HepG2 (cell line): ENCODE data around the gene AHCYL1. TPM values are rescaled to one million over a fixed set of nuclear protein-coding genes. Genes with fewer than 3 reads are reported as not detected.
A peak's percentile ranks its signal among the peaks of the same experiment; 100 is the strongest.

Experiments used
- ATAC-seq: fragments of 200-7000 bp; cut with Tn5 transposase; 3 replicates; pipeline ENCODE4 v1.9.1; 2020; ENCODE audit warnings: mild to moderate bottlenecking, moderate library complexity
- BruUV-seq: library from RNA; stranded (reverse); fragments of 400-500 nt; replicated peaks from 2 replicates; lab custom pipeline; 2021; lab: Mats Ljungman, UMichigan
- CTCF ChIA-PET: fragments of 300-600 bp; formaldehyde crosslinking; extraction: SDS; loops from one replicate; lab custom pipeline; 2021; ENCODE audit warnings: low total read pairs, inconsistent platforms, low intra/inter-chr PET ratio; lab: Yijun Ruan, JAX
- POLR2A ChIA-PET: fragments of 350-600 bp; sonication (Branson Sonifier 250); formaldehyde crosslinking; loops from one replicate; lab custom pipeline; 2020; ENCODE audit warnings: antibody characterized with exemption, inconsistent platforms; lab: Yijun Ruan, JAX
- DNase-seq: peaks from one replicate; pipeline ENCODE4 v3.0.0-alpha.2; 2015; ENCODE audit warnings: low spot score
- FAIRE-seq: peaks from 3 replicates; lab custom pipeline; 2011; peaks lifted over from hg19 to GRCh38; lab: Jason Lieb, UNC
- H2AFZ ChIP-seq: one replicate; pipeline ENCODE4 v1.6.1; 2011; ENCODE audit warnings: low read length, inconsistent platforms
- H3K27ac ChIP-seq: fragments of 300-600 bp; 3 replicates; pipeline ENCODE4 v1.8.0; 2011; ENCODE audit warnings: mixed run types, mild to moderate bottlenecking, mixed read lengths, low read length, inconsistent platforms; ENCODE audit not compliant: insufficient read depth; ENCODE audit errors: extremely low read length
- H3K27me3 ChIP-seq, 2 experiments: fragments of 200-600 bp in 1 of 2; 2 replicates in 1 of 2; 3 replicates in 1 of 2; pipeline versions ENCODE4 v1.6.0 to v1.8.0; 2011; ENCODE audit warnings: low read length in 2 of 2, mild to moderate bottlenecking in 2 of 2, moderate library complexity in 2 of 2, inconsistent platforms in 1 of 2; ENCODE audit not compliant: insufficient read depth in 2 of 2, control insufficient read depth in 1 of 2
- H3K36me3 ChIP-seq, 2 experiments: fragments of 200-600 bp in 1 of 2; replicated peaks in 1 of 2; 2 replicates in 1 of 2; 3 replicates in 1 of 2; pipeline versions ENCODE4 v1.5.1 to v1.8.0; 2011; ENCODE audit warnings: low read length in 2 of 2, inconsistent platforms in 1 of 2; ENCODE audit not compliant: insufficient read depth in 2 of 2, control insufficient read depth in 1 of 2
- H3K4me1 ChIP-seq: 2 replicates; pipeline ENCODE4 v1.5.1; 2012; ENCODE audit warnings: low read length, inconsistent platforms; ENCODE audit not compliant: insufficient read depth
- H3K4me2 ChIP-seq: 2 replicates; pipeline ENCODE4 v1.6.0; 2011; ENCODE audit warnings: low read depth, low read length, inconsistent platforms
- H3K4me3 ChIP-seq, 3 experiments: fragments of 200-600 bp in 1 of 3; sonication (generic), shearing (Covaris generic) in 1 of 3; replicated peaks in 1 of 3; 2 replicates each; pipeline ENCODE4 v1.5.1; 2011 to 2016; ENCODE audit warnings: low read length in 3 of 3, inconsistent platforms in 2 of 3, low read depth in 2 of 3, mild to moderate bottlenecking in 2 of 3, control low read depth in 1 of 3, mixed read lengths in 1 of 3; ENCODE audit not compliant: insufficient read depth in 1 of 3
- H3K79me2 ChIP-seq: one replicate; pipeline ENCODE4 v1.6.1; 2011; ENCODE audit warnings: low read length, inconsistent platforms; ENCODE audit not compliant: insufficient read depth
- H3K9ac ChIP-seq: 2 replicates; pipeline ENCODE4 v1.6.0; 2011; ENCODE audit warnings: mild to moderate bottlenecking, low read depth, low read length, inconsistent platforms; ENCODE audit not compliant: insufficient read depth
- H3K9me3 ChIP-seq: 2 replicates; pipeline ENCODE4 v1.5.1; 2012; ENCODE audit warnings: mild to moderate bottlenecking, low read length
- H4K20me1 ChIP-seq: 2 replicates; pipeline ENCODE4 v1.6.0; 2011; ENCODE audit warnings: inconsistent platforms, mild to moderate bottlenecking, low read length, moderate library complexity; ENCODE audit not compliant: insufficient read depth
- ARNT2 ChIP-seq: sonication (generic); formaldehyde crosslinking; IDR thresholded peaks from 2 replicates; pipeline ENCODE4 v1.8.0; 2022; ENCODE audit warnings: mild to moderate bottlenecking, low read depth, missing genetic modification reagents, moderate library complexity
- ATM ChIP-seq: fragments of 450-650 bp; IDR thresholded peaks from 2 replicates; pipeline ENCODE4 v1.7.1; 2017; ENCODE audit warnings: mild to moderate bottlenecking, borderline replicate concordance
- BCL6 ChIP-seq: IDR thresholded peaks from 2 replicates; pipeline ENCODE4 v1.6.1; 2016; ENCODE audit warnings: missing genetic modification reagents, missing compliant biosample characterization
- BHLHE40 ChIP-seq: IDR thresholded peaks from 2 replicates; pipeline ENCODE4 v1.6.1; 2011; ENCODE audit warnings: low read length, improper control_type of control experiment
- EEA1 ChIP-seq: sonication (generic); formaldehyde crosslinking; IDR thresholded peaks from 2 replicates; pipeline ENCODE4 v1.5.1; 2020; ENCODE audit warnings: mild to moderate bottlenecking, missing genetic modification reagents, borderline replicate concordance
- KDM5A ChIP-seq: fragments of 200-600 bp; sonication (generic); IDR thresholded peaks from 2 replicates; pipeline ENCODE4 v1.7.0; 2018; ENCODE audit warnings: antibody characterized with exemption, mild to moderate bottlenecking, low read length, borderline replicate concordance
- PAF1 ChIP-seq: IDR thresholded peaks from 2 replicates; pipeline ENCODE4 v1.6.1; 2016; ENCODE audit warnings: missing genetic modification reagents, missing compliant biosample characterization
- REXO4 ChIP-seq: sonication (generic); formaldehyde crosslinking; IDR thresholded peaks from 2 replicates; pipeline ENCODE4 v1.8.0; 2022; ENCODE audit warnings: missing genetic modification reagents, mild to moderate bottlenecking, borderline replicate concordance
- SRY ChIP-seq: sonication (generic); formaldehyde crosslinking; IDR thresholded peaks from 2 replicates; pipeline ENCODE4 v1.8.0; 2022; ENCODE audit warnings: mild to moderate bottlenecking, missing genetic modification reagents
- TEAD2 ChIP-seq: sonication (generic); formaldehyde crosslinking; IDR thresholded peaks from 2 replicates; pipeline ENCODE4 v1.9.0; 2021; ENCODE audit warnings: missing genetic modification reagents
- ZNF224 ChIP-seq: sonication (generic); formaldehyde crosslinking; IDR thresholded peaks from 2 replicates; pipeline ENCODE4 v1.5.0; 2020; ENCODE audit warnings: mild to moderate bottlenecking, missing genetic modification reagents
- ZNF501 ChIP-seq: sonication (generic); formaldehyde crosslinking; IDR thresholded peaks from 2 replicates; pipeline ENCODE4 v1.5.1; 2020; ENCODE audit warnings: mild to moderate bottlenecking, moderate library complexity, missing genetic modification reagents
- WGBS: methylation state at CpG from one replicate; pipeline ENCODE4 v1.1.6; 2017; ENCODE audit warnings: low lambda C conversion rate; 5-methylcytosine and 5-hydroxymethylcytosine counted together
- in situ Hi-C: cut with HindIII; loops from 2 replicates; pipeline ENCODE4 v1.10.0; 2017; ENCODE audit warnings: low pct_unique_long_range_greater_than_20kb; ENCODE audit not compliant: extremely low pct_ligation_motif_present
- intact Hi-C: fragments of 100-400 bp; cut with micrococcal nuclease; formaldehyde crosslinking; loops from one replicate; pipeline ENCODE4 v1.10.0; 2022; ENCODE audit not compliant: unreplicated experiment
- polyA plus RNA-seq, 8 experiments: library from polyadenylated mRNA; depleted of rRNA in 3 of 8; stranded (reverse) in 7 of 8; unstranded in 1 of 8; fragments of >200 nt; fragmentation: Illumina TruSeq in 4 of 8; extraction: Trizol in 4 of 8; gene quantifications; 2 replicates each; pipeline versions ENCODE4 v1.2.1 to v1.2.3, GENCODE V29; 2011 to 2016; ENCODE audit warnings: low read depth in 4 of 8, missing spikeins in 1 of 8, mixed read lengths in 1 of 8; ENCODE audit not compliant: insufficient read depth in 1 of 8
- total RNA-seq, 5 experiments: library from RNA; depleted of rRNA; stranded (reverse); fragments of >200 nt; fragmentation: Illumina TruSeq; extraction: Trizol; gene quantifications; 2 replicates each; pipeline ENCODE4 v1.2.3, GENCODE V29; 2016; ENCODE audit warnings: low read depth in 1 of 5
- TF ChIP-seq, protein P1 (sequence below): IDR thresholded peaks from 2 replicates; pipeline ENCODE4 v1.6.1; 2012; ENCODE audit warnings: low read length, improper control_type of control experiment
- TF ChIP-seq, protein P2 (sequence below), 2 experiments: sonication (generic) in 1 of 2; formaldehyde crosslinking in 1 of 2; IDR thresholded peaks; 2 replicates each; pipeline versions ENCODE4 v1.4.0 to v1.6.1; 2018 to 2020; ENCODE audit warnings: missing genetic modification reagents in 2 of 2, borderline replicate concordance in 1 of 2, low read depth in 1 of 2, mild to moderate bottlenecking in 1 of 2, missing biosample characterization in 1 of 2

AHCYL1 gene
- total and polyA plus RNA-seq, 2 of the 13 experiments (the other 11 are each of a cell fraction or from before 2014, with no cell fraction given): 40.9 to 76.3 TPM

DNA sequence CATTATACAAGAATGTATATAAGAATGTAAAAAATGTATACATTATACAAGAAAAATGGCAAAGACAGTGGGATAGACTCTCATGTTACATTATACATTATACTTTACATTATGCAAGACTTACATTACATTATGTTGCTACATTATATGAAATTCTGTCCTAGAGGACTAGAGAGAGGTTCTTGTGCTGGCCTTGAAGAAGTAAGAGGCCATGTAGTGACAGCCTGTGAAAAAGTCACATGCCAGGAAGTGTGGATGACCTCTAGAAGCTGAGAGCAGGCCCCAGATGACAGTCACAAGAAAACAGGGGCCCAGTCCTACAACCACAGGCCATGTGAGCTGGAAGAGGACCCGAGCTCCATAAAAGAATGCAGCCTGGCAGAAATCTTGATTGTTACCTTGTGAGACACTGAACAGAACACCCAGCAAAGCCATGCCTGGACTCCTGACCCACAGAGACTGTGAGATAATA lies 30.5 kb upstream of the AHCYL1 start (continued):
- TF ChIP-seq BHLHE40 (no peak), PAF1 (CRISPR knock-in tag) (no peak), REXO4 (CRISPR knock-in tag) (no peak), ARNT2 (no peak), TEAD2 (no peak), SRY (CRISPR knock-in tag) (no peak), ATM (no peak), ZNF224 (no peak), KDM5A (no peak), BCL6 (CRISPR knock-in tag) (no peak)
- TF ChIP-seq, protein P1, sequence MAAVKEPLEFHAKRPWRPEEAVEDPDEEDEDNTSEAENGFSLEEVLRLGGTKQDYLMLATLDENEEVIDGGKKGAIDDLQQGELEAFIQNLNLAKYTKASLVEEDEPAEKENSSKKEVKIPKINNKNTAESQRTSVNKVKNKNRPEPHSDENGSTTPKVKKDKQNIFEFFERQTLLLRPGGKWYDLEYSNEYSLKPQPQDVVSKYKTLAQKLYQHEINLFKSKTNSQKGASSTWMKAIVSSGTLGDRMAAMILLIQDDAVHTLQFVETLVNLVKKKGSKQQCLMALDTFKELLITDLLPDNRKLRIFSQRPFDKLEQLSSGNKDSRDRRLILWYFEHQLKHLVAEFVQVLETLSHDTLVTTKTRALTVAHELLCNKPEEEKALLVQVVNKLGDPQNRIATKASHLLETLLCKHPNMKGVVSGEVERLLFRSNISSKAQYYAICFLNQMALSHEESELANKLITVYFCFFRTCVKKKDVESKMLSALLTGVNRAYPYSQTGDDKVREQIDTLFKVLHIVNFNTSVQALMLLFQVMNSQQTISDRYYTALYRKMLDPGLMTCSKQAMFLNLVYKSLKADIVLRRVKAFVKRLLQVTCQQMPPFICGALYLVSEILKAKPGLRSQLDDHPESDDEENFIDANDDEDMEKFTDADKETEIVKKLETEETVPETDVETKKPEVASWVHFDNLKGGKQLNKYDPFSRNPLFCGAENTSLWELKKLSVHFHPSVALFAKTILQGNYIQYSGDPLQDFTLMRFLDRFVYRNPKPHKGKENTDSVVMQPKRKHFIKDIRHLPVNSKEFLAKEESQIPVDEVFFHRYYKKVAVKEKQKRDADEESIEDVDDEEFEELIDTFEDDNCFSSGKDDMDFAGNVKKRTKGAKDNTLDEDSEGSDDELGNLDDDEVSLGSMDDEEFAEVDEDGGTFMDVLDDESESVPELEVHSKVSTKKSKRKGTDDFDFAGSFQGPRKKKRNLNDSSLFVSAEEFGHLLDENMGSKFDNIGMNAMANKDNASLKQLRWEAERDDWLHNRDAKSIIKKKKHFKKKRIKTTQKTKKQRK: no peak

DNA sequence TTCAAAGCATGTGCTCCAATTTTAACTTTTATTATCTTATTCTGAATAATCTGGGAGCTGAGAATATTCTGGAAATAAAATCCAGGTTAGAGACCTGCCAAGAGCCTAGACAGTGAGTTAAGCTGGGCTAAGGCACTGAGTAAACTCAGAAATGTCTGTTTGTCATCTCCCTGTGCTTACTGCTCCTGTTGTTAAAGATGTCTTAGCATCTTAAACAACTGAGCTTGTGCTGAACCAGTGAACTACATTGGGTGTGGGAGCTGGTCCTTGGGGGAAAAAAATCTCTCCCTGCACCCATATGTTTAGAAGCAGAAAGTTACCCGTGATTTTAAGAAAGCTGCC lies 25.0 kb upstream of the AHCYL1 start:
- in situ Hi-C loops (no loop called here), intact Hi-C loops (no loop called here)
- FAIRE-seq (no peak), ATAC-seq (peak; percentile 22), DNase-seq (no peak)
- CTCF ChIA-PET: interaction anchor here (1.6 to 2.7 kb wide), 3 partner anchors 20 to 25 kb away, joined by 5 to 17 read pairs (median 12); partner anchors contain the start of gene AHCYL1
- no peaks in the 10 kb centered on the region for H4K20me1 ChIP-seq
- peaks cover 49% of the 10 kb centered on the region for H3K4me1 ChIP-seq
- H3K4me3 ChIP-seq: peak overlapping the region in 2 of 3 experiments; percentile 23 to 34; a peak in 1 of 6 replicates
- H3K9me3 ChIP-seq: no peaks in the 10 kb centered on the region
- 0% methylated on average over 1 of the region's 1 CpG for WGBS
- BruUV-seq: TSS peak; percentile 84
- no peaks in the 10 kb centered on the region for H3K79me2 ChIP-seq
- POLR2A ChIA-PET: interaction anchor here (1.1 to 4.6 kb wide), 11 partner anchors 12 to 75 kb away, joined by 3 to 67 read pairs (median 5); partner anchors contain the start of genes AHCYL1 and STRIP1
- H3K4me2 ChIP-seq: peak overlapping the region; percentile 80
- no peaks in the 10 kb centered on the region for H3K27me3 ChIP-seq
- H3K27ac ChIP-seq: peak overlapping the region; percentile 93
- H2AFZ ChIP-seq: no peak overlapping the region
- H3K36me3 ChIP-seq: no peaks in the 10 kb centered on the region
- H3K9ac ChIP-seq: peak overlapping the region; percentile 29; the same call in 1 of the 2 replicates
- TF ChIP-seq, protein P2, sequence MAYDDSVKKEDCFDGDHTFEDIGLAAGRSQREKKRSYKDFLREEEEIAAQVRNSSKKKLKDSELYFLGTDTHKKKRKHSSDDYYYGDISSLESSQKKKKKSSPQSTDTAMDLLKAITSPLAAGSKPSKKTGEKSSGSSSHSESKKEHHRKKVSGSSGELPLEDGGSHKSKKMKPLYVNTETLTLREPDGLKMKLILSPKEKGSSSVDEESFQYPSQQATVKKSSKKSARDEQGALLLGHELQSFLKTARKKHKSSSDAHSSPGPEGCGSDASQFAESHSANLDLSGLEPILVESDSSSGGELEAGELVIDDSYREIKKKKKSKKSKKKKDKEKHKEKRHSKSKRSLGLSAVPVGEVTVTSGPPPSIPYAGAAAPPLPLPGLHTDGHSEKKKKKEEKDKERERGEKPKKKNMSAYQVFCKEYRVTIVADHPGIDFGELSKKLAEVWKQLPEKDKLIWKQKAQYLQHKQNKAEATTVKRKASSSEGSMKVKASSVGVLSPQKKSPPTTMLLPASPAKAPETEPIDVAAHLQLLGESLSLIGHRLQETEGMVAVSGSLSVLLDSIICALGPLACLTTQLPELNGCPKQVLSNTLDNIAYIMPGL (CRISPR knock-in tag; IDR thresholded peaks at IDR 0.05; ENCODE audit: borderline replicate concordance in 1 of 2, low read depth in 1 of 2): 0 out of 4 replicates have a peak, but pooled peaks of 1 of the 2 experiments have one; percentile 7
- no peak for TF ChIP-seq ZNF501 (CRISPR knock-in tag)
- TF ChIP-seq EEA1: no peak
